Ascending aorta (tissue), 2 donors: ENCODE results near the gene SLC48A1. TPM values are rescaled to one million over a fixed set of nuclear protein-coding genes. Genes with fewer than 3 reads are reported as not detected.

ENCODE experiments used
- DNase-seq, 2 donors: peaks; one replicate each; pipeline ENCODE4 v3.0.0-alpha.2; 2019; ENCODE audit warnings: low spot score in 2 of 2
- H3K27ac ChIP-seq, 2 donors: fragments of 200-600 bp; sonication (generic); one replicate each; pipeline ENCODE4 v1.5.1; 2016 to 2017; ENCODE audit warnings: mild to moderate bottlenecking in 1 of 2
- H3K27me3 ChIP-seq: fragments of 200-600 bp; sonication (generic); one replicate; pipeline ENCODE4 v1.5.1; 2017
- H3K36me3 ChIP-seq, 2 donors: fragments of 200-600 bp; sonication (generic); one replicate each; pipeline ENCODE4 v1.5.1; 2016
- H3K4me1 ChIP-seq, 2 donors: fragments of 200-600 bp; sonication (generic); one replicate each; pipeline ENCODE4 v1.5.1; 2016 to 2017; ENCODE audit warnings: mild to moderate bottlenecking in 1 of 2
- H3K4me3 ChIP-seq, 2 donors: fragments of 200-600 bp; sonication (generic); one replicate each; pipeline ENCODE4 v1.5.1; 2016 to 2017; ENCODE audit warnings: mild to moderate bottlenecking in 1 of 2
- H3K9me3 ChIP-seq, 2 donors: fragments of 200-600 bp; sonication (generic); one replicate each; pipeline ENCODE4 v1.5.1; 2016
- intact Hi-C: fragments of 100-400 bp; cut with DNase I; formaldehyde crosslinking; loops from one replicate; pipeline ENCODE4 v1.15.1; 2023
- total RNA-seq: library from RNA; depleted of rRNA; stranded (reverse); fragments of >200 nt; gene quantifications from one replicate; pipeline ENCODE4 v1.1.0, GENCODE V29; 2016
- TF ChIP-seq, protein P1 (sequence below), 3 experiments: fragments of 200-600 bp in 2 of 3; fragments of 450-650 bp in 1 of 3; sonication (generic) in 2 of 3; IDR thresholded peaks; one replicate each; pipeline ENCODE4 v1.5.1; 2016 to 2019; ENCODE audit warnings: antibody characterized with exemption in 3 of 3, mild to moderate bottlenecking in 1 of 3, moderate library complexity in 1 of 3

Gene SLC48A1
- total RNA-seq, 1 donor from 2014 or later = 144 TPM

DNA sequence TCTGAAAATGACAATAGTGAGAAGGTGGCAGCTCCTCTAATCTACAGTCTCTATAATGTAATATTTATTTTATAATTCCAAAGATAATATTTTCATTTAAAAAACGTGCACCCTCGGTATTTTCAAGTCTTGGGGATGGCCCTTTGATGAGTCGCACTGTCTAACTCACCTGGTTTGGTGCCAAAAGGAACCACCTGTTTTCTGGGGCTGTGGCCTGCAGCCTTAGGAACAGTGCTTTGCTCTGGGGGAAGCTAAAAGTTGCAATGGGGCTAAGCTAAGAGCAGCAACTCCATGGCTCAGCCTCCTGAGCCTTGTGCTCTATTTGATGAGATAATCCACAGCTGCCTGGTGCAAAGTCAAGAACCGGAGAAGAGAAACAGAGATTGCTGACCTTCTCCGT is 41.3 kb upstream of the SLC48A1 start:
- Histone ChIP-seq H3K9me3 (no peaks in the 10 kb centered on the region), H3K36me3 (no peaks in the 10 kb centered on the region), H3K4me1 (peaks cover 15 to 22% of the 10 kb centered on the region in 2 donors), H3K4me3 (no peak overlapping the region), H3K27me3 (no peaks in the 10 kb centered on the region), H3K27ac (no peak overlapping the region)
- intact Hi-C loops = no loop called here
- TF ChIP-seq, protein P1, sequence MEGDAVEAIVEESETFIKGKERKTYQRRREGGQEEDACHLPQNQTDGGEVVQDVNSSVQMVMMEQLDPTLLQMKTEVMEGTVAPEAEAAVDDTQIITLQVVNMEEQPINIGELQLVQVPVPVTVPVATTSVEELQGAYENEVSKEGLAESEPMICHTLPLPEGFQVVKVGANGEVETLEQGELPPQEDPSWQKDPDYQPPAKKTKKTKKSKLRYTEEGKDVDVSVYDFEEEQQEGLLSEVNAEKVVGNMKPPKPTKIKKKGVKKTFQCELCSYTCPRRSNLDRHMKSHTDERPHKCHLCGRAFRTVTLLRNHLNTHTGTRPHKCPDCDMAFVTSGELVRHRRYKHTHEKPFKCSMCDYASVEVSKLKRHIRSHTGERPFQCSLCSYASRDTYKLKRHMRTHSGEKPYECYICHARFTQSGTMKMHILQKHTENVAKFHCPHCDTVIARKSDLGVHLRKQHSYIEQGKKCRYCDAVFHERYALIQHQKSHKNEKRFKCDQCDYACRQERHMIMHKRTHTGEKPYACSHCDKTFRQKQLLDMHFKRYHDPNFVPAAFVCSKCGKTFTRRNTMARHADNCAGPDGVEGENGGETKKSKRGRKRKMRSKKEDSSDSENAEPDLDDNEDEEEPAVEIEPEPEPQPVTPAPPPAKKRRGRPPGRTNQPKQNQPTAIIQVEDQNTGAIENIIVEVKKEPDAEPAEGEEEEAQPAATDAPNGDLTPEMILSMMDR (IDR thresholded peaks at IDR 0.05) = no peak
- DNase-seq = no peak

DNA sequence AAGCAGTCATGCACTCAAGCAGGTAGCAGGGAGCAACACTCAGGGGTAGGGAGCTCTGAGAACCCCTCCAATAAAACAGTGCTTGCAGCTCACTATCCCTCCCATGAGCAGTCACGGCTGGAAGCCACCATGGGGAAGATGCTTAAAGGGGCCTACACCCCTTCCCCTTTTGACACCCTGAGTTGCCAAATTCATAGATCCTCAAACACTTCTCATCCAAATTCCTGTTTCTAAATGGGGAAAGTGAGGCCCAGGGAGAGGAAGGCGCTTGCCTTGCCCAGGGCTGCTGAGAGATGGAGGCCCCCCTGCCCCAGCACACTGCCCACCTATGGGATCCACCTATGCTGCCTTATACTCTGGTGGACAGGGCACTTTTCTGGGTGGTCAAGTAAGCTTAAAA is 40.5 kb upstream of the SLC48A1 start:
- TF ChIP-seq, protein P1 (IDR thresholded peaks at IDR 0.05) = no peak
- intact Hi-C loops = no loop called here
- Histone ChIP-seq H3K4me3 (no peak overlapping the region), H3K9me3 (no peaks in the 10 kb centered on the region), H3K36me3 (no peaks in the 10 kb centered on the region), H3K4me1 (peaks cover 18 to 26% of the 10 kb centered on the region in 2 donors), H3K27me3 (no peaks in the 10 kb centered on the region), H3K27ac (no peak overlapping the region)
- DNase-seq = no peak

DNA sequence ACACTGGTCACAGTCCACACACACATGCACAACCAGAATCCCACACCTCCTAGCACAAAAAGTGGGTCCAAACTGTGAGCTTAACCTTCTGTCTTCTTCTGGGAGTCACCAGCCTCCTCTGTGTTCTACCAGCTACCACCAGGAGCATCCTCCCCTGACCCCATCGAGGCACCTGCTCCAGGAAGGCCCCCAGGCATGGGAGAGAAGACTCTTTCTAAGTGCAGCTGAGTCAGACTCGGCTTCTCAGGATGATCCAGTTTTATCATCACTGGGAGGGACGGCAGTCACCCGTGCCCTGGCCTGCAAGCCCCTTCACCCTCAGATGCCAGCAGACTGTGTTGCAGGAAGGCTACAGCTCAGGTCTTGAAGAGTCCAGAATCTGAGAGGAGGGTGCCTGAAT is 39.9 kb upstream of the SLC48A1 start:
- TF ChIP-seq, protein P1 (IDR thresholded peaks at IDR 0.05) = no peak
- Histone ChIP-seq H3K27me3 (no peaks in the 10 kb centered on the region), H3K4me1 (peaks cover 18 to 32% of the 10 kb centered on the region in 2 donors), H3K4me3 (no peak overlapping the region), H3K9me3 (no peaks in the 10 kb centered on the region), H3K36me3 (peaks cover 0 to under 1% of the 10 kb centered on the region in 2 donors), H3K27ac (no peak overlapping the region)
- no peak for DNase-seq
- intact Hi-C loops = no loop called here

DNA sequence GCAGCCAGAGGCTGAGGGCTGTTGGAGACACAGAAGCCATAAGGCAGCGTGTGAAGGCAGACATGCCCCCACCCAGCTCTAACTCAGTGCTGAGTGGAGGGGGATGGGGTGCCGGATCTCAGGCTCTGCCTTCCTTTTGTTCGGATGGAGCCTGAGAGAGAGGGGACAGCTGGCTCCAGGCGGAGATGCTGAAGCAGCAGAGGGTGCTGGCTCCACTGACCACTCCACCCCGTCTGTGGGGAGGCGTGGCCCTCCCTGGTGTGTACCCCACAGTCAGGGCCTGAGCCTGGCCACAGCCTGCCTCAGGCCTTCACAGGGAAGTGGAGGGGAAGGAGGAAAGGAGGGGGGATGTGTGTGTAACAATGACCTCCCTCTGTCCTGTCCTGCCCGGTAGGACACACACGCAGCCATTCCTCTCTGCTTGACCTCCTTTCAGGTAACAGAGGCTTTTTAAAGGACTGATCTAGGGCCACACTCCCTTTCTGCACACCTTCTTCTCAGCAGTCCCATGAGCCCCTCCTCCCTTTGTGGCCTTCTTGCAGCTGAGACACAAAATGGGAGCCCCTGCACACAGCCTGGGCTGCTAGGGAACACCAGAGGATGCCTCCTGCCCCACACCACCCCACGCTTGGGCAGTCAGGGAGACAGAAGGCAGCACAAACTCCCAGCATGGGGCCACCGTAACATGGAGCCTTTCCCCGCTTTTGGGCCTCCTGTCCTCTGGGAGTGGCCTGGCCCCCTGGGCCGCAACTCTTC is 38.1 kb upstream of the SLC48A1 start:
- Histone ChIP-seq H3K4me1 (peaks cover 18 to 34% of the 10 kb centered on the region in 2 donors), H3K27ac (peak overlapping the region; percentile 80 to 86)

DNA sequence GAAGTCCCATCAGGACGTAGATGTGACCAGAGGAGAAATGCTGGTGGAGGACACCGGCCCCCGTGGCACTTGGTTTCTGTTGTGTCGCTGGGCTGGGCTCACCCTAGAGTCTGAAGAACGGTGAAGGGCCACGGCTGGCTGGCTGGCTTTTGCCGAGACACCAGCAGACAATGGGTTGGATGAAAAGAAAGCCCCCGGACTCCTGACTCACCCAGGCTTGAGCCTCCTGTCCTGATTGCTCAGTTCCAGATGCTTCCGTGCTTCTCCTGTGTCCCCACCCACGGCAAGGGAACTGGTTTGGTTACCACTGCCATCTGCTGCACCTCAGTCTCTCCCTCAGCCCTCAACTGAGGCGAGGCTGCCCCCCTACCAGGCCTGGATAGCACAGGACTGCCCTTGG is 37.4 kb upstream of the SLC48A1 start:
- Histone ChIP-seq H3K4me3 (no peak overlapping the region), H3K36me3 (peaks cover 0 to 18% of the 10 kb centered on the region in 2 donors), H3K4me1 (peaks cover 18 to 34% of the 10 kb centered on the region in 2 donors), H3K27me3 (no peaks in the 10 kb centered on the region), H3K27ac (peak overlapping the region; percentile 80 to 86), H3K9me3 (no peaks in the 10 kb centered on the region)
- intact Hi-C loops = no loop called here
- no peak for DNase-seq
- TF ChIP-seq, protein P1 (IDR thresholded peaks at IDR 0.05) = no peak

More for the DNA sequence above, 38.1 kb upstream of the SLC48A1 start:
- no peak for DNase-seq
- intact Hi-C loops = no loop called here
- Histone ChIP-seq H3K27me3 (no peaks in the 10 kb centered on the region), H3K4me3 (no peak overlapping the region), H3K36me3 (peaks cover 0 to 10% of the 10 kb centered on the region in 2 donors), H3K9me3 (no peaks in the 10 kb centered on the region)
- TF ChIP-seq, protein P1 (IDR thresholded peaks at IDR 0.05) = no peak
